RWPE2 (cell line): ENCODE measurements around the gene DNAJC13.

Experiments used
- ATAC-seq: fragments of 200-7000 bp; cut with Tn5 transposase; 3 replicates; pipeline ENCODE4 v1.9.1; 2021; ENCODE audit warnings: low read depth
- DNase-seq: peaks from one replicate; pipeline ENCODE4 v3.0.0-alpha.2; 2020; ENCODE audit warnings: low spot score
- H3K27ac ChIP-seq: fragments of 450-650 bp; 2 replicates; pipeline ENCODE4 v1.5.1; 2017; ENCODE audit warnings: mild to moderate bottlenecking; ENCODE audit not compliant: poor library complexity, severe bottlenecking
- H3K27me3 ChIP-seq: fragments of 250-450 bp; sonication (Bioruptor Pico); 2 replicates; pipeline ENCODE4 v1.5.1; 2021; ENCODE audit warnings: mild to moderate bottlenecking, moderate library complexity; ENCODE audit not compliant: insufficient read depth, poor library complexity, severe bottlenecking
- H3K36me3 ChIP-seq: fragments of 250-450 bp; sonication (Bioruptor Pico); 2 replicates; pipeline ENCODE4 v1.5.1; 2020; ENCODE audit warnings: low read depth, mild to moderate bottlenecking, moderate library complexity
- H3K4me1 ChIP-seq: fragments of 250-450 bp; sonication (Bioruptor Pico); 2 replicates; pipeline ENCODE4 v1.5.1; 2021; ENCODE audit warnings: mild to moderate bottlenecking, moderate library complexity; ENCODE audit not compliant: insufficient read depth, poor library complexity, severe bottlenecking
- H3K4me3 ChIP-seq: fragments of 250-450 bp; sonication (Bioruptor Pico); 2 replicates; pipeline ENCODE4 v1.5.1; 2021; ENCODE audit warnings: mild to moderate bottlenecking, moderate library complexity; ENCODE audit not compliant: severe bottlenecking
- H3K9me3 ChIP-seq: fragments of 250-450 bp; sonication (Bioruptor Pico); 2 replicates; pipeline ENCODE4 v1.5.1; 2021; ENCODE audit warnings: mild to moderate bottlenecking, moderate library complexity; ENCODE audit not compliant: severe bottlenecking
- TF ChIP-seq, protein P1 (sequence below): fragments of 450-650 bp; IDR thresholded peaks from one replicate; pipeline ENCODE4 v1.5.1; 2017; ENCODE audit warnings: mild to moderate bottlenecking, moderate library complexity; ENCODE audit not compliant: poor library complexity, severe bottlenecking

Gene DNAJC13

DNA sequence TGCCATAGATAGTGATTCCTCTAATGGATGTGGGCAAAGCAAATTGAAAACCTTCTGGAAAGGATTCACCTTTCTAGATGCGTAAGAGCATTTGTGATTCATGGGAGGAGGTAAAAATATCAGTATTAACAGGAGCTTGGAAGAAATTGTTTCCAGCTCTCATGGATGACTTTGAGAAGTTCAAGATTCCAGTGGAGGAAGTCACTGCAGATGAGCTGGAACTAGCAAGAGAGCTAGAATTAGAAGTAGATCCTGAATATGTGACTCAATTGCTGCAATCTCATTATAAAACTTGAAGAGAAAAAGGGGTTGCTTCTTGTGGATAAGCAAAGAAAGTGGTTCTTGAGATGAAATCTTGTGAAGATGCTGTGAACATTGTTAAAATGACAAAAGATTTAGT lies 91.8 kb downstream of the DNAJC13 start:
- H3K9me3 ChIP-seq = no peaks in the 10 kb centered on the region
- no peaks in the 10 kb centered on the region for H3K4me1 ChIP-seq
- H3K36me3 ChIP-seq = peaks cover 85% of the 10 kb centered on the region
- DNase-seq (no peak), ATAC-seq (no peak)
- no peak overlapping the region for H3K27ac ChIP-seq
- TF ChIP-seq, protein P1, sequence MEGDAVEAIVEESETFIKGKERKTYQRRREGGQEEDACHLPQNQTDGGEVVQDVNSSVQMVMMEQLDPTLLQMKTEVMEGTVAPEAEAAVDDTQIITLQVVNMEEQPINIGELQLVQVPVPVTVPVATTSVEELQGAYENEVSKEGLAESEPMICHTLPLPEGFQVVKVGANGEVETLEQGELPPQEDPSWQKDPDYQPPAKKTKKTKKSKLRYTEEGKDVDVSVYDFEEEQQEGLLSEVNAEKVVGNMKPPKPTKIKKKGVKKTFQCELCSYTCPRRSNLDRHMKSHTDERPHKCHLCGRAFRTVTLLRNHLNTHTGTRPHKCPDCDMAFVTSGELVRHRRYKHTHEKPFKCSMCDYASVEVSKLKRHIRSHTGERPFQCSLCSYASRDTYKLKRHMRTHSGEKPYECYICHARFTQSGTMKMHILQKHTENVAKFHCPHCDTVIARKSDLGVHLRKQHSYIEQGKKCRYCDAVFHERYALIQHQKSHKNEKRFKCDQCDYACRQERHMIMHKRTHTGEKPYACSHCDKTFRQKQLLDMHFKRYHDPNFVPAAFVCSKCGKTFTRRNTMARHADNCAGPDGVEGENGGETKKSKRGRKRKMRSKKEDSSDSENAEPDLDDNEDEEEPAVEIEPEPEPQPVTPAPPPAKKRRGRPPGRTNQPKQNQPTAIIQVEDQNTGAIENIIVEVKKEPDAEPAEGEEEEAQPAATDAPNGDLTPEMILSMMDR = no peak
- H3K4me3 ChIP-seq = no peak overlapping the region
- H3K27me3 ChIP-seq = no peaks in the 10 kb centered on the region

GRCh38 chr3:132509506-132509905 lies 92.2 kb downstream of the DNAJC13 start:
- no peak for ATAC-seq

GRCh38 chr3:132513057-132513456 lies 95.8 kb downstream of the DNAJC13 start:
- no peak overlapping the region for H3K4me3 ChIP-seq
- H3K9me3 ChIP-seq = no peaks in the 10 kb centered on the region
- TF ChIP-seq, protein P1 = no peak
- ATAC-seq (no peak), DNase-seq (no peak)
- H3K27me3 ChIP-seq = no peaks in the 10 kb centered on the region
- H3K36me3 ChIP-seq = peaks cover 93% of the 10 kb centered on the region
- H3K27ac ChIP-seq = no peak overlapping the region
- no peaks in the 10 kb centered on the region for H3K4me1 ChIP-seq

More at GRCh38 chr3:132509506-132509905, 92.2 kb downstream of the DNAJC13 start:
- H3K4me3 ChIP-seq = no peak overlapping the region
- no peak for DNase-seq
- TF ChIP-seq, protein P1 = no peak
- H3K27ac ChIP-seq = no peak overlapping the region
- peaks cover 85% of the 10 kb centered on the region for H3K36me3 ChIP-seq
- H3K4me1 ChIP-seq = no peaks in the 10 kb centered on the region
- H3K9me3 ChIP-seq = no peaks in the 10 kb centered on the region
- no peaks in the 10 kb centered on the region for H3K27me3 ChIP-seq

DNA sequence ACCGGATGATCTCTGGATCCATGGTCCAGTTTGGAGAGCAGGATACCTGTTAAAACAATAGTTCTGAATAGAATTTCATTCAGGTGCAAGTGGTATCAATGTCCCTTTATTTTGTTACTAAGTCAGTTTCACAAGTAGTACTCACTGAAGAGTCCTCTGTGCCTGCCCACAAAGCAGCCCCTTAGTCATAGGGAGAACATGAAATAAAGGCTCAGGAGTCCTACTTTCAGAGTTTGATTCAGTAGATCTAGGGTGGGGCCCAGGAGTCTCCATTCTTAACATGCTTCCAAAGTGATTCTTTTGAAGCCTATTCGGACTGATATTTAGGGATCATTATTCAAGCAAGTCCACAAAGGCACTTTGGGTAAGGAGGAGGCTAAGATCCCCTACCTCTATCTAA lies 100.0 kb downstream of the DNAJC13 start:
- H3K4me1 ChIP-seq = no peaks in the 10 kb centered on the region
- DNase-seq = no peak
- TF ChIP-seq, protein P1 = no peak
- H3K27me3 ChIP-seq = no peaks in the 10 kb centered on the region
- no peak for ATAC-seq
- H3K27ac ChIP-seq = no peak overlapping the region
- no peak overlapping the region for H3K4me3 ChIP-seq
- H3K9me3 ChIP-seq = no peaks in the 10 kb centered on the region
- H3K36me3 ChIP-seq = peaks cover 97% of the 10 kb centered on the region

GRCh38 chr3:132519914-132520313 lies 102.6 kb downstream of the DNAJC13 start:
- H3K4me1 ChIP-seq = no peaks in the 10 kb centered on the region
- TF ChIP-seq, protein P1 = no peak
- peaks cover 100% of the 10 kb centered on the region for H3K36me3 ChIP-seq
- no peak overlapping the region for H3K27ac ChIP-seq
- no peak overlapping the region for H3K4me3 ChIP-seq
- H3K27me3 ChIP-seq = no peaks in the 10 kb centered on the region
- ATAC-seq (no peak), DNase-seq (no peak)
- no peaks in the 10 kb centered on the region for H3K9me3 ChIP-seq
